Measurements from ENCODE around the gene ADAR.
A peak's percentile ranks its signal among the peaks of the same experiment; 100 is the strongest.

Gene ADAR

DNA sequence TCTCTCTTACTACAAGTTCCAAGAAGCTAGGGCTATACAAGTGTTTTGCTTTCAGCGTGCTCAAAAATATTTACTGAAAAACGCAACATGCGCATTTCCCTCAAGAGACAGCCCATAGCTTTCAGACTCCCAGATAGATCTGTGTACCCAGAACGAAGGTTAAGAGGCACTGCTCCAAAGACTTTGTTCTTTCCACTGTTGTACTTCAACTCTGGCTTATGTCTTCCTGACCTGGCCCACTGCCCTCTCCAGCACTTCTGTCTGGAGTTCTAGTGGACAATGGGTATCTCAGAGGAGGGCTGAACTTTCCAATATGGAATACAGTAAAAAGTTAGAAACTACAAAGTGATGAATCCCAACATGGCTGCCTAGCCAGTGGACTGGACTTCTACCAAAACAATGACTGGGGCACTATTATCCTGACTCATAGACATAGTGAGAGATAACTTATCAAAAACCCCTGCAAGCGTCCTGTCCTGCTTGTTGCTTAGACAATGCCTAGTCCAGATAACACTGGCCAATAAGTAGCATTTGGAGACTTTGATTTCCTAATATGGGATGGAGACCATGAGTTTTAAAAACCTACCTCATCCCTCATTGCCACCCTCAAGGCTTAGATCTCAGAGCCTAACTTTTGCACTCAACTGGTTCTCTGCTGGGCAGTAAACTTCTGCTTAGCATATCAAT lies 8.8 kb upstream of the ADAR start:
- no peak for DNase-seq

DNA sequence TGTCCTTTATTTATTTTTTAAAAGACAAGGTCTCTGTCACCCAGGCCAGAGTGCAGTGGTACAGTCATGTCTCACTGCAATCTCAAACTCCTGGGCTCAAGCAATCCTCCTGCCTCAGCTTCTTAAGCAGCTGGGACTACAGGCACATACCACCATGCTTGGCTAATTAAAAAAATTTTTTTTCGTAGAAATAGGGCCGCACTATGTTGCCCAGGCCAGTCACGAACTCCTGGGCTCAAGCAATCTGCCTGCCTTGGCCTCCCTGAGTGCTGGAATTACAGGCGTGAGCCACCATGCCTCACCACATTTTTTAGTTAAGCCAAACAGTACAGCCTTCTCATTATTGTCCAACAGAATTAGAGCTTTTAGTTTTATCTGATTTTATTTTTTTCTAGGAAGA lies 7.4 kb upstream of the ADAR start:
- DNase-seq: no peak

DNA sequence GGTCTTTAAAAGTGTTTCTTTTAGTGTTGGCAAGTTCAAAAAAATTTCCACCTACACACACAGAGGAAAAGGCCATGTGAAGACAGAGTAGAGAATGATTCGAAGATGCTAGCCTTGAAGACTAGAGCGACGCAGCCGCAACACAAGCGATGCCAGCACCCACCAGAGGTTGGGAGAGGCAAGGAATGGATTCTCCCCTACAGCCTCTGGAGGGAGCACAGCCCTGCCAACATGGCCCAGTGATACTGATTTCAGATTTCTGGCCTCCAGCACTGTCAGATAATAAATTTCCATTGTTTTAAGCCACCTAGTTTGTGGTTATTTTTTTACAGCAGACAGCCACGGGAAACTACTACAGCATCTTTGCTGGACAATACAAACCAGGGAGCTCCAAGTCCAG lies 6.9 kb upstream of the ADAR start:
- no peak for DNase-seq

DNA sequence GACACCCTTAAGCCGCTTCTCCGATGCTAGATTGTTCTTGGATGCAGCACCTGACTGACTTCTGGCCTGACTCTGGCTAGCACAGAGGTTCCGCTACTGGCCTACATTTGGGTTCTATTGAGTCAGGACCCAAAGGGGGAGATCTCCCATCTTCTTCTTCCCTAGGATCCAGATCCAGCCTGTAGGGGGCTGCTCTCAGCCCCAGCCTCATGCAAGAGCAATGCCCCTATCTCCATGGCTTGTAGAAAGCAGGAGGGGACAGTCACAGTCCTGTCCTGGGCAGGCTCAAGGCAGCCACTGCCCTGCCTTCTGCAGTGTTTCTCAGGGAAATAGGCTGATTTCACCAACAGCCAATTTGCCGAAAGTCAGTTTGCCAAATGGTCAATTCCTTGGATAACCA lies 6.3 kb upstream of the ADAR start:
- no peak for DNase-seq

DNA sequence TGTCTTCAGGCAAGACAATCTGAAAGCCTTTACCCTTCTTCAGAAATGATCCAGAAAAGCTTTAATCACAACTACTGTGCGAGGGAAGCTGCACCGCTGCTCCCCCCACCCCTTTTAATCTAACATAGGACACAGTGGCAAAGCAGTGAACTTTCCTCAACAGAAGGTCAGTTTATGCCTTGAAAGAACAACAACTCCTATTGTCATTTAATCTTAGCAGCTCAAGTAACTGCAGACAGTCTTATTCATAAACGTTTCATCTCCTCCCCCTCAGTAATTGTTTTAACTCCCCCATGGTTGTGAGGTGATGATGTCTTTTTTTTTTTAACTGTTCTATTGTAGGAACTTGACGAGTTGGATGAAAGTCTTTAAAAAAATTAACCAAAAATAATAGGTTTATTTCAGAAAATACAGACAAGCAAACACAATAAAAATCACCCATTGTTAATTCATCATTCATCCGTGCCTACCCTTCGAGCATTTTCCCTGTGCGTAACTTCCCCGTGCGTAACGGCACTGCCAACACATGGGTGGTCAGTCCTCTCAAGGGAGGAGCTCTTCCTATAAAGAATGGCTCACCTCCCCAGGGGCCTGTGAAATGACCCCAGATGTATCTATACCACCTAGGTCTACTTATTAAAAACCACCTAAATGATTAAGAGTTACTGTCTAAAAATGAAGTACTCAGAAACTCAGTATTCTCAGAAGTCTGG lies 3.3 kb upstream of the ADAR start:
- DNase-seq: no peak

DNA sequence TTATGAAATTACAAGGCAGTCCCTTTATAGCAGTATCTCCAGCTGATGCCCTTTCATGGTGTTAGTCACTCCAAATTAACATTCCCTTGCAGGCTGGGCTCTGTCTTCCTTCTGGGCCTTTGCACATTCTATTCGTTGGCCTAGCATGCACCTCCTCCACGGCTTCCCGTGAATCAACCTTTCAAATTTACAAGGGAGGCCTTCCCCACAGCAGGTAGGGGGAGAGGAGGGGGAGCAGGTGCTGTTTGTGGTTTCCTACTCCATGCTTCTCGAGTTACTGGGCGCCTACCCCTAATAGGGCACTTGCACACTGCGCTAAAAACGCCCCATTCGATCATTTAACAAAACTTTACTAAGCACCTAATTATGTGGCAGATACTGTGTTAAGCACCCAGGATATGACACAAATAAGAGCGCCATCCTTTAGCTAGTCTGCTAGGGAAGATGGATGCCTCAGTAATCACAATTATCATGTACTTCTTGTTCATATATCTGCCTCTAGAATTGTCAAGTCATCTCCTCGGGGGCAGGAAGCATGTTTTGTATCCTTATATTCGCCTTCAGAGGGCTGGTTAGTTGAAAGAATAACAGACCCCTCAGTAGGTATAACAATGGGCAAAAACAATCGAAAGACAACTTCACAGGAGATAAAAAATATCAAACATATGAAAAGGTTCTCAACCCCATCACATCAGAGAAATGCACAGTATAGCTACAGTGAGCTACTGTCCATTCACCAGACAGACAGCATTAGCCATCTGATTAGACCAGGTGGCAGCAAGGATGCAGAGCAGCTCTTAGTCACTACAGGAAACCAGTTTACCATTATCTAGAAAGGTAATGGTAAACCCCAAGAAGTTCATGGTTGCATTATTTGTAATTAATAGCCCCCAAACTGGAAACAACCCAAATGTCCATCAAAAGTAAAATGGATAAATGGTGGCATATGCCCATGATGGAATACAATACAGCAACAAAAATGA lies 1.7 kb upstream of the ADAR start:
- peak; percentile 26 to 34 for DNase-seq

DNA sequence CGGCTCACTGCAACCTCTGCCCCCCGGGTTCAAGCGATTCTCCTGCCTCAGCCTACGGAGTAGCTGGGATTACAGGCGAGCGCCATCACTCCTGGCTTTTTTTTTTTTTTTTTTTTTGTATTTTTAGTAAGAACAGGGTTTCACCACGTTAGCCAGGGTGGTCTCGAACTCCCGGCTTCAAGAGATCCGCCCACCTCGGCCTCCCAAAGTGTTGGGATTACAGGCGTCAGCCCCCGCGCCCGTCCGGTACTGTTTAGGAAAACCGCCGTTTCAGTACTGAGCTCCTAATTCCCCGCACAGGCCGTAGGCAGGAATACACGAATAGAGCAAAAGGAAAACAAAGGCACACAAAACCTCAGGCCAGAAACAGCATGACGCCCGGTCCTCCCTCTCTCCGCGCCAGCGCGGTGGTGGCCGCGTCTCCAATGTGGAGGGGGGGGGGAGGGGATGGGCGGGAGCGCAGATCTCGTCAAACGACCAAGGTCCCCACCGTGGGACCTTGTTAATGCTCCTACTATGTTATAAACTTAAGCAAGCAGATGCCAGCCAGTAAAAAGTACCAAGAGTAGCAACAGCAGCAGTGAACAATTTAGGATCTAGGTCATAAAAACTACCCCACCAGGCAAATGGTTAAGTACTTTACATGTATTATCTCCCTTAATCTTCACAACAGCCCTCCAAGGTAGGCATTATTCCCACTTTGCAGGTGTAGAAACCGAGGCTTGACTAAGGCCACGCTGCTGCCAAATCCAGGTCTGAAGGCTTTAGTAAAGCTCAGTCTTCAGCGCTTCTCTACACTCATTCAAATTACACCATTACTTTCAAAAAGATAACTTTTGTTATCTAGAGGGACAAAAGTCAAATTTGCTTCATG lies 648 bp upstream of the ADAR start:
- DNase-seq: peak in 1 of 2 donors; percentile 29

DNA sequence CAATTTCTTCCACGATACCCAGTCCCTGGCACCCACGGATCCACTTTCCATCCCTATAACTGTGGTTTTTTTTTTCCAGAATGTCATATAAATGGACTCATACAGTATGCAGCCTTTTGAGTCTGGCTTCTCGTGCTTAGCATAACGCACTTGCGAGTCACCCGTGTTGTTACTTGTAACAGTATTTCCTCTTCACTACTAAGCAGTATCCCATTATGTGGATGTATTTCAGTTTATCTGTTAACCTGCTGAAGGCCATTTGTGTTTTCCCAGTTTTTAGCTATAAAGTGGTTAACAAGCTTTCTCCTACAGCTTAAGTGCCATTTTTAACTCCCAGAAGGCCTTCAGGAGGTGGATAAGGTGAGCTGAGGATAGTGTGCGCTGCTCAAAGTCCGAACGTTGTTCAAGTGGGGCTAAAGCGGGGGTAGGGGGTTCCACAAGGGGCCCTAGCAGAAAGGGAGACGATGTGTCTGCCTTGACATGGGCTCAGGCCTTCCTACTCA lies 829 bp downstream of the ADAR start:
- no peak for DNase-seq

DNA sequence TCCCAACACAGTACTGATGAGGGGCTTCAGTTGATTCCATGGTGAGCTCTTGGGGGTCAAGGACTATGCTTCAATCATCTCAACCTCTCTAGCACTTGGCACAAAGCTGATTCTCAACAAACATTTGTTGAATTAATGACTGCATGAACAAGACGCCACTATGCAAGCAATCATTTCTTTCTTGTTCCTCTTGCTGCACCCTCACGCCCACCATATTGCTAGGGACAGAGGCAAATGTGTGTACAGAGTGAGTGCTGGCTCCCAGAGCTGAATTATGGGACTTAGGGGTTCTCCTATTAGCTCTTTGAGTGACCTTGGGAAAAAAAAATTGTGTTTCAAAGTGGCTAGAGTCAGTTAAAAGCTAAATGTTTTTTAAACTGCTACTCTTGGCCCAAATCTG lies 2.5 kb downstream of the ADAR start:
- no peak for DNase-seq

DNA sequence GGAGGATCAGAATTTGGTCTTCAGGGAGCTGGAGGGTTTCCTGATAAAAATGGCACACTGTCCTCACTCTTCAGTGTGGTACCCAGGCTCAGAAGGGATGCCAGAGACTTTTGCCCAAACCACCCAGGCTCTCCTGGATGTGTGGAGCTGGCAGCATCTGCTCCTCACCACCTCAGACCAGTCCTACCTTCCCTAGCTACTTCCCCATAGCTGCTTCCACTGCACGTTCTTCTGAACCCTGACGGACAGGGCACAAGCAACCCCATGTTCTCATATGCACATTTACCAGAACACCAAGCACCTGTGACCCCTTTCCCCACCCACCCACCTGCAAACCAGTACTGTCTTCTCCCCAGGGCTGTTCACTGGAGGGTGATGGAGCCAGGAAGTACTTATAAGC lies 4.7 kb downstream of the ADAR start:
- DNase-seq: no peak

DNA sequence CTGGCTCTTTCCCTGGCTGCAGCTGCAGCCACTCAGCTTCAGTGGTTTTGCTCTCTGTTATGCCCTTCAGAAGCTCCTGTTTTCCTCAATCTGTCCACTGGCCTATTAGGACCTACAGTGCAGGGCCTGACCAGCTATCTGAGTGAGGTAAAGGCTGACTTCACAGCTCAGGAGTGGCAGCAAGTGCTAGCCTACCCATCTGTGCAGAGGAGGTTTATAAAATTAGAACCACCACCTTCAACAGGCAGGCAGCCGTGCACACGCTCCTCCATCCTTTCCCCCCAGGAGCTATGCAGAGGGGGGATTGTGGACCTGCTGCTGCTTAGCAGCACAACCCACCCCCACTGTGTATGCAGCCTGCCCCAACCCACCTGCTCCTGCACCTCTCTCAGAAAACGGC lies 8.3 kb downstream of the ADAR start:
- no peak for DNase-seq

DNA sequence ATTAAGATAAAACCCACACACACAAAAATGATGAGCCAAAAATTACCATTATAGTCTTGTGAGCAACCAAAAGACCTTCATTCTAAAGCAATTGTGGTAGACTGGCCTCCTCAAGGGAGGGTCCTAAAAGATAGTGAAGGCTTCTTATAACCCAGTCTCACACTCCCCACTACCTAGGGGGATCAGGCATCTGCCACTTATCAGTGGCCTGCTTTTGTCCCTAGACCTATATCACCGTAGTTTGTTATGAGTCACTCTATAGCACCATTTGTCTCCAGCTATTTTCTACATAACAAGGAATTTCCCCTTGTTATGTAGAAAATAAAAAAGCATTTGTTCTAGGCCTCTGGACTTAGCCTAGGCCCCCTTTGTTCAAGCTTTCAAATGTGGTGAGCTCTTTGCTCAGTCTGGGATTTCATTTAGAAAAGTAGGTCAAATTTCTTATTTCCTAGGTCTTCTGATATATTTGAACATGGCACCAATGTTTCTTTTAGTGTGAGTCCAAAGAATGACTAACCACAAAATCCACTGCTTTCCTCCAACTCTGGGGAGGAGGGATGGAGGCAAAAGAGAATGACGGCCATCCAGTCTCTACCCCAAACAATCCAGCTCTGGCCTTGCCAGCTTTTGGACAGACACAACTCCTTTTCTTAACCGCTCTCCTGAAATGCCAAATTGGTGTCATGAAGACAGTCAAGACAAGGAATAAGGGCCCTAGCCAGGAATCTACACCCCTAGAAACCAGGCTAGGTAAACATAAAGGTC lies 8.9 kb downstream of the ADAR start:
- no peak for DNase-seq

DNA sequence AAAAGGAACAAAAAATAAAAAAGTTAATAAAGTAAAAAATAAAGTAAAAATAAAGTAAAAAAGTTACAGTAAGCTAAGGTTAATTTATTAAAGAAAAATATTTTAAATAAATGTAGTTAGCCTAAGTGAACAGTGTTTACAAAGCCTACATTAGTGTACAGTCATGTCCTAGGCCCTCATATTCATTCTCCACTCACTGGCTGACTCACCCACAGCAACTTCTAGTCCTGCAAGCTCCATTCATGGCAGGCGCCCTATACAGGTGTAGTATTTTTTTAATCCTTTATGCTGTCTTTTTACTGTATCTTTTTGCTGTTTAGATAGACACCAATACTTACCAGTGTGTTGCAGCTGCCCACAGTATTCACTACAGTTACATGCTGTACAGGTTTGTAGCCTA lies 12.4 kb downstream of the ADAR start:
- DNase-seq: no peak

DNA sequence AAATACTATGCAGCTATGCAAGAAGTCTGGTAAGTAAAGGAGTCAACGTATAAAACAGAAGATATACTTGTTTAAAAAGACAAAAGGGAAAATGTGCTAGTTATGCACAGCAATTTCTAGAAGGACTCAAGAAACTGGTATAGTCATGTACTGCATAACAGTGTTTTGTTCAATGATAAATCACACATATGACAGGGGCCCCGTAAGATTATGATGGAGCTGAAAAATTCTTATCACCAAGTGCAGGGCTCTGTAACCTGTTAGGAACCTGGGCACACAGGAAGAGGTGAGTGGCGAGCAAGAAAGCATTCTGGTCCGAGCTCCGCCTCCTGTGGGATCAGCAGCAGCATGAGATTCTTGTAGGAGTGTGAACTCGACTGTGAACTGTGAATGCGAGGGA lies 13.2 kb downstream of the ADAR start:
- DNase-seq: no peak

DNA sequence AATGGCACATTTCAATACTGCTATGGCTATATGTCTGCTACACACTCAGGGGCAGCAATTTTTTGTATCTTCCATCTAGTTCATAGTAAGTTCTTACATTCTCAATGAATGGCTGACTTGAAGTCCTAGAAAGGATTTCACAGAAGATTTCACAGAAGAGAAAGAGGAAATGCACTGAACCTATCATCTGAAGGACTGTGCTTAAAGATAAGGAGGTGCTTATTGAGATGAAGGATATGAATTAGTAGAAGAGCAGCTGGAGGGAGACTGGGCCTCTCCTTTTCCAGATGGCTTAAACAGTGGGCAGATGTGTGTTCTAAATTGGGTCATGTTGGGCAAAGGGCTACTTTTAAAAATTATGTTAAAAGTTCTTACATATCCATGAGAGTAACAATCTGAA lies 14.6 kb downstream of the ADAR start:
- no peak for DNase-seq

DNA sequence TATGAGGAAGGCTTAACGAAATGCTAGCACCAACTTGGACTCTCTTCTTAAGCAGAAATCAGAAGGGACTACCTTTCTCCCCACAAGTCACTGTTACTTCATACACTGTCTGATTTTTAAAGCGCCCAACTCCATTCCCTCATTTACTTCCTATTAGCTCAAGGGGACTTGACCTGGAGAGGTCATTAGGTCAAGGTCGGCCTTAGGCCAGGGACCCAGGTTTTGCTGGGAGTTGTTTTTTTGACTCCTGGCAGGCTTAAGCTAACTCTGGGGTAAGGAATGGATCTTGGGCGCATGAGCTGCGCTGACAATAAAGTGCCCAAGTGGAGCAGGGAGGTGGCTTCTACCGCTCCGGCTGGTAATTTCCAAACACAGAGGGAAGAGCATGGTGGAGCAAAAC lies 16.8 kb downstream of the ADAR start:
- no peak for DNase-seq

DNA sequence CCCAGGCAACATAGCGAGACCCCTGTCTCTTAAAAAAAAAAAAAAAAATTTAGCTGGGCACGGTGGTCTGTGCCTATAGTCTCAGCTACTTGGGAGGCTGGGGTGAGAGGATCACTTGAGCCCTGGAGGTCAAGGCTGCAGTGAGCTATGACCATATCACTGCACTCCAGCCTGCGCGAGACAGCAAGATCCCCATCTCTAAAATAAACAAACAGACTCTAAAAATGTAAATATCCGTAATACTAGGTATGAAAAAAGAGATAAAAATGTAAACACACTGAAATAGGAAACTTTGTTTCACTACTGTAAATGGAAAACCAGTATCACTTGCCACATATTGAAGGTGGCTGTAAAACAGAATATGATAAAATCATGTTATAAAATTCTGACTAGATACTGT lies 17.2 kb downstream of the ADAR start:
- DNase-seq: no peak

DNA sequence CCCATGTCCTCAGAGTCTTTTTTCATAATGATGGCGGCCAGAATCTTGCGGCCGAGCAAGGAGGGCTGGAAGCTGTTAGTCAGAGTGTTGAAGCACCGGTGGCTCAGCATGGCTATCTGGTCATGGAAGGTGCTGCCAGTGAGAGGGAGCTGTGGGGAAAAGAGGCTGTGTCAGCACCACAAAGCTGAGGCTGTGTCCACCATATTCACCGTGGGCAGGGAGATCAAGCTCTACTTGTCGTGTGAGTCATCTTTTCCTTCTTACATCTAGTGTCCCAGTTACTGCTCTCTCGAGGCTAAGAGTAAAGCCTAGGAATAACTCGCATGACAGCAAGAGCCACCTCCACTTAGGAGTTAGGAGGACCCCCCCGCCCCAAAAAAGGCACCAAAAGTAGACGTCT lies 18.2 kb downstream of the ADAR start:
- DNase-seq: no peak

DNA sequence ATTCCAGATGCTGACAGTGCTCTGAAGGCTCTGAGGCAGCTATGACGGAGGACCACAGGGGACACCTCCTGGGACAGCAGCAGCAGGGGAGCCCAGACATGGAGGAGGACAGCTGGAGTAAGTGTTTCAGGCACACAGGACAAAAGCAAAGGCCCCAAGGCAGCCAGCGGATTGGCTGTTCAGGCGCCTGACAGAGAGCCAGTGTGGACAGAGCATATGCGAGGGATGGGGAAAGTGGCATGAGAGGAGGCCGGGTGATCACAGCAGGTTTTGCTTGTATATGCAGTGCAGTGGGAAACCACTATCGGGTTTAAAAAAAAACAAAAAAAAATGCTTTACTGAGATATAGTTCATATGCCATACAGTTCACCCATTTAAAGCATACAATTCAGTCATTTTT lies 21.3 kb downstream of the ADAR start:
- no peak for DNase-seq

DNA sequence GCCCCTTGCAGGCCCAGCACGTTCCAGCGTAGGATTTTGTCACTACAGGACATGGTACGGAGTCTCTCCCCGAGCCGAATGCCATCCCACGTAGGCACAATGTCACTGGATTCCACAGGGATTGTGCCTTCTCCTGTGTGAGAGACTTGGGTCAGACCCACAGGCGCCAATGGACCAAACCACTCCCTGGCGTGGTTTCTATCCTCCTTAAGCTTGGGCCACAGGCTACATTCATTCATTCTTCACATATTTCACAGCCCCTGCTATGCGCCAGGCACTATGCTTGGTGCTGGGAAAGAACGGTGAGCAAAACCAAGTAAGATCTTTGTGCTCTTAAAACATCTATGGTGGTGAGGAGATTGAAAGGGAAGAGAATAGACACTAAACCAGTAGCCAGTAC lies 21.8 kb downstream of the ADAR start:
- no peak for DNase-seq

DNA sequence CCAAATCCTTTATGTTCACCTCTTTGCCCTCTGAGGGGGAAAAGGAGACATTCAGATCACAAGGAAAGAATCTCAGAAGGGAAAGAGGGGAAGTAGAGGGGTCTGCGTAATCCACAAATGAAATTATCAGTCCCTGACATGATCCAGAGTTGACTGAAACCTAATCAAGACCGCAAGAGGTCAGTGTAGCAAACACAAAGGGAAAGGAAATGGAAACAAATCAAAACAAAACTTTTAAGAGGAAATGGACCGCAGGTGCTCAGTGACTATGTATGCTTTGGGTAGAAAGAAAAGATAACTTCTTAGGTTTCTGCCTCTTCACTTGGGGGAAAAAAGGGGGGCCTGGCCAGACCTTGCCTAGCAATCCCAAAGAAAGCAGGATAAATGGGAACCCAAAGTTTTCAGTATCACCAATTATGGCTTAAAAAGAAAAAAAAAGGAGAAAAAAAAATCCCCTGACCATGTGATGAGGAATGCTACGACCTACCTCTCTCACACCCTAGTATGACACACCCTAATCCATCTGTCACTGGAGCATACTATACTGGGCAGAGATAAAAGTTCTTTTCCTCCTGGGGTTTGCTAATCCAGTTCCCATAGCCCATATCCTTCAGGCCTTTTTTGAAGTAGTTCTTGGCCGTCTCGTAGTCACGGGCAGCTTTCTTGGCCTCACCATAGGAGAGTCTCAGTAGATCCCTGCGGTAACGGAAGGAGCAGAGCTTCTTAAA lies 23.6 kb downstream of the ADAR start:
- no peak for DNase-seq

Data from stimulated activated CD4-positive, alpha-beta T cell treated with anti-CD3 and anti-CD28 coated beads, Interleukin-2, amount 100 ng/mL, for 48 hours (primary cell).